NCI-H2196 treated with DMSO at 0.1 percent for 48 hours (cell line): ENCODE data around the gene EPB41L4B.

Experiments used
- DNase-seq: peaks from one replicate; lab custom pipeline; 2025; ENCODE audit not compliant: unreplicated experiment; lab: John Stamatoyannopoulos, UW

EPB41L4B gene

GRCh38 chr9:109167716-109168115 lies 153.1 kb downstream of the EPB41L4B start:
- DNase-seq, result no peak

GRCh38 chr9:109166771-109167601 lies 153.9 kb downstream of the EPB41L4B start, which contains the start of gene FRRS1L:
Gene FRRS1L (minus strand): TSS chr9:109167249. CDS start chr9:109167138, 111 bp downstream.
- DNase-seq, result no peak

DNA sequence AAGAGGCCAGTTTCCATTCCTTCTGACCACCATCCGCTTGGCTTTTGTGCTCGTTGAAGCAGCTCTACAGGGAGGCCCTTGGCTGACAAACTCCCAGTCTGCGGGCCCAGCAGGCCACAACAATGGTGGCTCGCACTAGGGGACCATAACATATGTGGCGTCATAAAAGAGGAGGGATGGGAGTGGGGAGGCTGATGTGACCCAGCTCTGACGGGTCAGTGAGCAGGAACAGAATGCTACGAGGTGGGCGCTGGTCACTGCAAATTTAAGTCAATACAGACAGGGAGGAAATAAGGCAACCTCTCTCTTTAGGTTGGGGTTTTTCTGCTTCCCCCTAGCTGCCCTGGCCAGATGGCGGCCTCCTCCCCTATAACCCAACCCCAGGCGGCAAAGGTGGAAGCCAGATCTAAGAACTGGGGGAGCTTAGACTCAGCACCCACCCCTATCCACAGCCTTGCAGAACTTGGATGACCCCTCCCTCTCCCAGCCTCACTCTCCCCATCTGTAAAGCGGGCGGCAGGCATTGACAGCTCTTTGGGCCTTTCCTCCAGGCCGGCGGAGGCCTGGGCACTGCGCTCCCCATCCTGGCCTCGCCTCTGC lies 154.6 kb downstream of the EPB41L4B start:
- DNase-seq, result no peak

GRCh38 chr9:109164042-109164441 lies 156.8 kb downstream of the EPB41L4B start:
- DNase-seq, result no peak

GRCh38 chr9:109163194-109163593 lies 157.7 kb downstream of the EPB41L4B start:
- DNase-seq, result no peak

- DNase-seq, result no peak
These were observed 158.2 kb downstream of the EPB41L4B start for GRCh38 chr9:109162677-109163076.

GRCh38 chr9:109161471-109161870 lies 159.4 kb downstream of the EPB41L4B start:
- no peak for DNase-seq

DNA sequence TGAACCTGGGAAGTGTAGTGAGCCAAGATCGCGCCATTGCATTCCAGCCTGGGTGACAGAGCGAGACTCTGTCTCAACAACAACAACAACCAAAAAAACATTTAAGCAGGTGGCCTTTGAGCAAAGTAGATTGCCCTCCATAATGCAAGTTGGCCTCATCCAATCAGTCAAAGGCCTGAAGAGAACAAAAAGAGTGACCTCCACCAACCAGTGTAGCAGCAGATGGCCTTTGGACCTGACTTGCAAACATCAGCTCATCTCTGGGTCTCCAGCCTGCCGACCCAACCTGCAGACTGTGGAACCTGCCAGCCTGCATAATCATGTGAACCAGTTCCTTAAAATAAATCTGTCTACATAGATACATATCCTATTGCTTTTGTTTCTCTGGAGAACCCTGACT lies 161.3 kb downstream of the EPB41L4B start:
- DNase-seq, result no peak

- DNase-seq, result no peak
These were observed 162.2 kb downstream of the EPB41L4B start for GRCh38 chr9:109158651-109159050.

GRCh38 chr9:109156708-109157107 lies 164.2 kb downstream of the EPB41L4B start:
- no peak for DNase-seq

GRCh38 chr9:109150925-109151545 lies 169.8 kb downstream of the EPB41L4B start:
- no peak for DNase-seq

- no peak for DNase-seq
These were observed 171.1 kb downstream of the EPB41L4B start for GRCh38 chr9:109149722-109150121.

DNA sequence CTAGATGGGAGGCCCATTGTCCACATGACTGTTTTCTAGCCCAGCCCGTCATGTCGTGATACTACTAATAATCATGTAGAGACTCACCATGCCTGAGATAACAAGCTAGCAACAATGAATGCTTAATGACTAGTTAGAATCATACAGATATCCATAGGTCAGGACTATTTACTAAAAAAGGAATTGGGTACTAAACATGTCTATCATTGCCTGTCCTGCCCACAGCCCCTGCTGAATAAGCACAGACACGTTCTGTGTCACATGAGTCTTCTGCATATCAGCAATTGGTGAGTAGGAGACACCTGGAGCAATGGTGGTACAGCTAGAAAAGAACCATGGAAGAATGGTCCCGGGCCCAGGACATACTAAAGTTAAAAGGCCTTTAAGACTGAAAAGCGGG lies 171.8 kb downstream of the EPB41L4B start:
- DNase-seq, result no peak

GRCh38 chr9:109145051-109145450 lies 175.8 kb downstream of the EPB41L4B start:
- no peak for DNase-seq

- DNase-seq, result no peak
These were observed 176.8 kb downstream of the EPB41L4B start for GRCh38 chr9:109143881-109144562.

- no peak for DNase-seq
These were observed 179.5 kb downstream of the EPB41L4B start for GRCh38 chr9:109141375-109141774.

- no peak for DNase-seq
These were observed 181.0 kb downstream of the EPB41L4B start for GRCh38 chr9:109139851-109140250.

DNA sequence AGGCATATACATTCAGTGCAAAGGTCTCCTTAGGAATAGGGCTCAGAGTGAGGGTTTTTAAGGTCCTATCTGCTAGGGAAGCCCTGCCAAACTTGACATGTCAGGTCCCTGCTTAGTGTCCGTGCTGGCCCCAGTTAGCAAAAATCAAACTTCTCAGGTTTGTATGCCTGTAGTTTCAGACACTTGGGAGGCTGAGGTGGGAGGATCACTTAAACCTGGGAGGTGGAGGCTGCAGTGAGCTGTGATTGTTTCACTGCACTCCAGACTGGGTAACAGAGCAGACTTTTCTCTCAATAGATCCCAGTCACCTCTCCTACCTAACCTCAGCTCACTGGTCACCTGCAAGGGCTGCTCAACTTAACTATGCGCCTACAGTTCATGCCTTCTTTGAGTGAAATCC lies 182.4 kb downstream of the EPB41L4B start:
- no peak for DNase-seq

DNA sequence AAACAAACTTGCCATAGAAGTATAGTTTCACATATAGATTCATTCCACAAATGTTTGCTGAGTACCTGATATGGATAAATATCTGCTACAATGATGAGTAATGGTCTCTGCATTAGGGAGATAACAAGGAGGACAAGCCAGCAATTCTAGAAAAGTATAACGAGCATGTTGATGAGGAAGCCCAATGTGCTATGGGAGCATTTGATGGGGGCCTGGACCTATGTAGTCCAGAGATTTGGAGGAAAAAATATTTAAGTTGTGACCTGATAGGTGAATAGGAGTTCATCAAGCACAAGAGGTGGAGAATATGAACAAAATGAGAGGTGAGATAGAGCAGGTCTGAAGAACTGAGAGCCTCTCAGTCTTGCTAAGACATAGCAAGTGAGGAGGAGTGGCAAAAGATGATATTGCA lies 186.7 kb downstream of the EPB41L4B start:
- no peak for DNase-seq

DNA sequence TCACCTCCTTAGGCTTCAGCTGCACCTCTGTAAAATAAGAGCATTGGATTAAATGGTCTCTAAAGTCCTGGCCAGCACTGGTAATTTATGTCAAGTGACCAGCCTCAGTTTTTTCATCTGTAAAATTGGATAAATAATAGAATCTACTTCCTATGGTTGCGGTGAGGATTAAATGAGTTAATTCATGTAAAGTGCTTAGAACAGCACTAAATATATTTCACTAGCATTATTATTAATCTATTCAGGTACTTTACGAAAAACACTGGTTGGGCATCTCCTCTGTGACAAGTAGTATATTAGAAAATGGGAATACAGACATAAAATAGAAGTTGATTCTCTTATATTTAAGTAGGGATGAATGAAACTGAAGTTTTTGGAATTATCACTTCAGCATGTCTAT lies 187.3 kb downstream of the EPB41L4B start:
- DNase-seq, result no peak

DNA sequence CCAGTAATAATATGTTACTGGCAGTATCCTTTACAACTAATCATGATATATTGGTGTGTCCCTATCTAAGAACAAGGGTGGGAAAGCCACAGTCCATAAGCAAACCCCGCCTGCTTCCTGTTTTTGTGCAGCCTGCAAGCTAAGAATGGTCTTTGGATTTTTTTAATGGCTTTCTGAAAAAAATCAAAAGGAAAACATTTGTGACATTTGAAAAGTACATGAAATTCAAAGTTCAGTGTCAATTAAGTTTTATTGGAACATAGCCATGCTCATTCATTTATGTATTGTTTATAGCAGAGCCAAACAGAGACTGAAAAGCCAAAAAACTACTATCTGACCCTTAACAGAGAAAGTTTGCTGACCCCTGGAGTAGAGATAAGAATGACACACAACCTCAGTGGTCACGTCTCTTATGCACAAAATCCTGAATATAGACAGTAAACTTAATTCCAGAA lies 188.3 kb downstream of the EPB41L4B start:
- DNase-seq, result no peak
